Loucy (cell line): ENCODE results near the gene RREB1.

Experiments
- CTCF ChIP-seq: fragments of 200-600 bp; sonication (generic); conservative IDR thresholded peaks from 2 replicates; pipeline ENCODE4 v1.5.1; 2014; ENCODE audit warnings: mild to moderate bottlenecking, antibody characterized with exemption, low read length
- EZH2phosphoT487 ChIP-seq: fragments of 200-600 bp; IDR thresholded peaks from 2 replicates; pipeline ENCODE4 v1.6.1; 2018; ENCODE audit warnings: antibody characterized with exemption, mild to moderate bottlenecking, moderate library complexity, borderline replicate concordance

- TF ChIP-seq CTCF: no peak
- no peak for TF ChIP-seq EZH2phosphoT487
These were observed 796 bp upstream of the RREB1 start for GRCh38 chr6:7106752-7107577.
